DMS 273 (cell line): ENCODE measurements around the gene OTC.
A peak's percentile ranks its signal among the peaks of the same experiment; 100 is the strongest.

ENCODE experiments used
- DNase-seq: peaks from one replicate; lab custom pipeline; 2025; ENCODE audit not compliant: unreplicated experiment; lab: John Stamatoyannopoulos, UW

OTC gene

DNA sequence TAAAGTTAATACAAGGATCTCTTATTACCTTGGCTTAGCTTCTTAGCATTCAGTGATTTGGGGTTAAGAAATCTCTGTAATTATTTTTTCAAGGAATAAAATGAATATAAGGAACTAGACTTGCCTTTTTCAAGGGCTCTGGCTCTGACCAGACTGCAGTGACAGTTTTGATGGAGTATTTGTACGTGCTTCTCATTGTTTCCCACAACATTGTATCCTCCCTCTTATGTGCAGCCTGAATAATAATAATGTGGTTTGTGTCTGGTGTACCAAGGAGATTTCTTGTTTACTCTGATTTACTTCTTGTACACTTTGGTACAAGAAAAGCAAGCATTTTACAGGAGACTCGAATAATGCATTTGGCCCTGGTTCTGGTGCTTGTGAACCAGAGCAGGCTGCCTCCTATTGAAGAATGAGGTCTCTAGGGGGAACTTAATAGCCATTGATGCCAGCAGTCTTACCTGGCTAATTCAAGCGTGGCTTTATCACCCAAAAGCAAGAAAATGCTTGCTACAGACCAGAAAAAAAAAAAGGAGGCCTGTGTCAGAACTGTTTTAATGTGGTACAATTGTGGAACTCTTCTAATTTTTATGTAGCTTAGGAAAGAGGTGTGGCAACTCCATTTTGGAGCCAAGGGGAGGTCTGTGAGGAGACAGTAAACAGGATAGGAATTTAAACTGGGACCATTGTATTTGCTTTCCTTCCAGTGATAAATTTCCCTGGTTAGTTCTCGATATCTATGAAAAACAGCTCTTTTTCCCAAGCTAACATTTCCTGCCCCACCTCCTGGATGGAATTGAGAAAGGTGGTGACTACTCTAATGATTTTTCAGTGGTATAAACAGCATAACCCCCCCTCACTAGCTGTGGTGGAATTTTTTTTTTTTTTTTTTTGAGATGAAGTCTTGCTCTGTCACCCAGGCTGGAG, 5.6 kb downstream of the OTC start:
- no peak for DNase-seq

DNA sequence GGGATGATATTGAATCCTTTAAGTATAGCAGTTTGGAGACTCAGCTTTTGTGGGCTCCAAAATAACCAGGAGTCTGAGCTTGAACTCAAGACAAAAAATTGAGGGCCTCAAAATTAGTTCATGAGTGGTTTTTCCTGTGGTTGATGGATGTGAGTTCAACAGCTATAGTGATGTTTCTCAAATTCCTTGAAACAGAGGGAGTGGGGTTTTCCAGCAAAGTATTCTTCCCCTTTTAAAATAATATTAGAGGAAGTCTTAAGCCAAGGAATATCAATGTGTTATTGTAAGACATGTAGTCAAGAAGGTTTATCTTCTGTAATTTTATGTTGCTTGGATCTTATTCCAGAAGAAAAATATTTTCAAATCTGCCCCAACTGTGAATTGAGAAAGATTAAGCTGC, 10.6 kb downstream of the OTC start:
- no peak for DNase-seq

DNA sequence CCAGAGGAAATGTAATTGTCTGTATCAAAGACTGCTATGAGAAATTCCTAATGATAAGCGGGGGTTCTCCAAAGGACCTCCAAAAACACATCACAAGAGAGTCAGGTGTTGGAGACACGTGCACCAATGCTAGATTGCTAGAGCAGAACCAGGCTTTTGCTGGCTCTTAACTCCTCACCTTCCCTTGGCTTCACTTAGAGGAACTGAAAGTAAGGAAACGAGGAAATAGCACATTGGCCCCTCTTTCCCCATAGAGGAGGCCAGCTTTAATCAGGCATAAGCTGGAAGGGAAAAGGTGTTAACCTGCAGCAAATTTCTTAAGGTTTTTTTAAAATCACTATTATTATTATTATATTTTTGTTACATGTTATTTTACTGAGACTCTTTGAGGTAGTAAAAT, 13.6 kb downstream of the OTC start:
- no peak for DNase-seq

DNA sequence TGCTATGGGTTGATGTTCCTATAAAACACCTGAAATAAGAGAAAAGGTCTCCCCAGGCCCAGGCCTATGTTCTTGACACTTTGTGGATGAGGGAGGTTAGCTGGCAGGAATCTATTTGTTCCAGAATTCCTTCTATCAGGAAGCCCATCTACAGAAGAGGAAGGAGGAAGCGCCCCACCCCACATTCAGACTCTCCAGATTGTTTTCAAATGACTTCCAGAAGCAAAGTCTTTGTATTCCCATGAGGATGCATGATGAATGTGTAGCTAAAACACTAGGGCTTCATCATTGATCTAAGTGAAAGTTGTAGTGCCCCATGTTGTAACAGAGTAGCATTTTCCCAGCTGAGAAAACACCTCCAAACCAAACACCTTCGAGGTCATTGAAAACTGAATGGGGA, 16.4 kb downstream of the OTC start:
- no peak for DNase-seq

DNA sequence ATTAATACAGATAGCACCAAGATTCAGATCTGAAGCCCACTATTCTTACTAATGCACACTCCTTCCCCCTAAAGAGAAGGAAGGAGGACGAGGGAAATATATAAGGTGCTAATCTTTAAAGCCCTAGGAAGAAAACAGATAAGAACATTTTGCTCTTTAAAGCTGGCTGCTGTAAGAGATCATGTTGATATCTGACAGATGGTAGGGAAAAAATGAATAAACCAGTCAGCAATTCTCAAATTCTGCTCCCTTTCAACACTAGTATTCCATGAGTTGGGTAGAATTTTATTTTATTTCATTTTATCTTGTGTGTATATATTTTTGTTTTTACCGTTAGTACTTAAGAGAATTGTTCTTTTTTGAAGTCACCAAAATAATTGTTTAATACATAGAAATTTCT, 19.2 kb downstream of the OTC start:
- DNase-seq = peak; percentile 55

DNA sequence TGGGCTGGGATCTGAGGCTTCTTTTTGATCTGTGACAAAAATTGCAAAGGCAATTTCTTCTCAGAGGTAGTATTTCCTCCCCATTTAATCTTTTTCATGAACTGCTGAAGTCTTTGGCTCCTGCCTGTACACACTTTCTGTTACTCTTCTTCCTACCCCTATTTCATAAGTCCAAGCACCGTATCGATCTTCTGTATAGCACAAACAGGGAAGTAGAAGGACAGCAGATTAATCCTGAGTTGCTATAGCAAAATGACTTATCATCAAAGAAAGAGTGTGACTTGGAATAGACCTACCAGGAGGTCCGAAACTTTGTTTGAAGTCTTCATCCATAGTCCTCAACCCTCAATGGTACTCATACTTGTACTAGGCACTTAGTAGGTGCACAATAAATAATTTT, 22.0 kb downstream of the OTC start:
- no peak for DNase-seq

DNA sequence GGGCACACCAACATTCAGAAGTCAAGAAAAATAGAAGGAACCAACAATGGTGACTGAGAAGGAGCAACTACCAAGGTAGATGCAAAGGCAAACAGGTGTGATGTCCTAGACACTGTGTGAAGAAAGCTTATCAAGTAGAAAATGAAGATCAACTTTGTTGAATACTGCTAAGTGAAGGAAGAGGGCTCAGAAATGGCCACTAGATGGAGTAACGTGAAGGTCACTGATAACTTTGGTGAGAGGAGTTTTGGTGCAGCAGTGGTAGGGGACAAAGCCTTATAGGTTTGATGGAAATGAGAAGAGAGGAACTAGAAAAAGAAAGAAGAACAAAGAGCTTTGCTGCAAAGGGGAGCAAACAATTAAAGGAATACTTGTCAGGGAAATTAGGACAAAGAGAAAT, 23.5 kb downstream of the OTC start:
- peak; percentile 66 for DNase-seq

DNA sequence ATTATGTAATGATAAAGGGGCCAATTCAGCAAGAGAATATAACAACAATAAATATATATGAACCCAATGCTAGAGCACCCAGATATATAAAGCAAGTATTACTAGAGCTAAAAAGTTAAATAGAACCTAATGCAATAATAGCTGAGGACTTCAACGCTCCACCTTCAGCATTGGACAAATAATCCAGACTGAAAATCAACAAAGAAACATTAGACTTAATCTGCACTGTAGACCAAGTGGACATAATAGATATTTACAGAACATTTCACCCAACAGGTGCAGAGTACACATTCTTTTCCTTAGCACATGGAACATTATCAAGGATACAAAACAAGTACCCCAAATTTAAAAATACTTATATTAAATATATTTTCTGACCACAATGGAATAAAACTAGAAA, 24.3 kb downstream of the OTC start:
- DNase-seq = no peak

DNA sequence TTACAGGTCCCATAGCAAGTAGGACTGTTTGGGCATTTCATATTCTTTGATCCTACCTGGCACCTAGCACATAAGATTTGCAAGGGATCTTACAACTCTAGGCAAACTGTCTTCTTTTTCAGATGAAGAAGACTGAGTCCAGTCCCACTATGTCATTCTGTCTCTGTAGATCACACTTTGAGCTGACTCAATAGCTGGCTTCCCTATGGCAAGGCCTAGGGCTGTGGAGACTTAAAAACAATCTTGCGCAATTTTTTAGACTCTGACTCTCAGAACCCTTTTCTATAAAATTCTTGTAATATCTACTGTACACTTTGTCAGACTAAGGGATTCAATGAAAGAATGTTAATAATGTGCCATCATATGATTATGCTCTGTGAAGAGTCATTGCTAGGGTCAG, 26.7 kb downstream of the OTC start:
- DNase-seq = no peak

DNA sequence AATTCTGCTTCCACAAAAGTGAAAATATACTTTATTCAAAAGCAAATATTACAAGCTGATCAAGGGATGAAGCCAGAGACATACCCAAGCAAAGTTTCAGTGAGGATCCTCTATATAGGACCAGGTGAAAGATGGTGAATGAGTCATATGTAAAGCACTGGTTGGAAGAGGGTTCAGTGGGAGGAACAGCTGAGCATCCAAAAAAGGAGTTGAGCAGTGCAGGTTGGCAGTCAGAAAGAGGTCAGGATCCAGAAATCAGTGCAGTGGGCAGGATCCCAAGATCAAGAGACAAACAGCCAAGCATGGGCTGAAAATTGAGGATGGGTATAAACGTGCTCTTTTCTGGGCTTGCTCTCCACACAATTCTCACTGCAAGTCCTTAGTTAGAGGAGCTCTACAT, 30.3 kb downstream of the OTC start:
- no peak for DNase-seq

DNA sequence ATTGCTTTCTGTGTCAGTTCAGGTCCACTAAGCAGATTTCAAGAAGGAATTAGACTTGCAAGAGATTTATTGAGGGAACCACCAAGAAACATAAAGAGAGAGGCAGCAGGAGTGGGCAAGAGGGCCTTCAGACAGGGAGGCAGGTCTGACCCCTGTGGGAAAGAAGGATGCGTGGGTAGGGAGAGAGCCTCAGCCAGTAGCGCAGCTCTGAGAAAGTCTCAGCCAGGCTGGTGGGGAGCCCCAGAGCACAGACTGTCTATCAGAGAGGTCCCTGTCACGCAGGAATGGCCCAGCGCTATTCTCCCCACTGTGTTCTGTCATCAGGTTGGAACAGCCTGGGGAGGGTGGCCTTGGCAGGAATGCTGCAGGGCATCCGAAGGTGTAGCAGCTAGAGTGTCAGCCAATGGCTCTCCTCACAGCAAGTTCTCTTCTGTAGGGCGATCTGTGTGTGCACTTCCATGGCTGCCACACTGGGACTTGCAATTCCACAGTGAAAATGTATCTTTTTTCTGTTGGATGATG, 48.0 kb downstream of the OTC start:
- no peak for DNase-seq

DNA sequence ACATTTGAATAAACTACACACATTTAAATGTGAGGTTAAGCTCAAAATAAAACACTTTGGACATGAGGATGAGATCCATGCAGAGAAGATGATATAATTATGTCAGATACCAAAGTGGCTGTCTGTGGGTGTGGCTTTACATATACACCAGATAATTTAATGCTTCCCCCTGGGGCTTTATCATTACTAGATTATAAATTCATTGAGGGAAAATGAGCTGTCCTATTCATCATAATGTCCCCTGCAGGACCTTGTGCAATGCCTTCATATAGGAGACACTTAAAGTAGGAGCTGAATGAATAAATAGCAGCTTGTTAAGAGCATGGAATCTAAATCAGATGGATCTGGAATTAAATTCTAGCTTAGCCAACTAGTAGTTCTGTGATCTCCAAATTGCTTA, 49.7 kb downstream of the OTC start:
- DNase-seq = no peak

DNA sequence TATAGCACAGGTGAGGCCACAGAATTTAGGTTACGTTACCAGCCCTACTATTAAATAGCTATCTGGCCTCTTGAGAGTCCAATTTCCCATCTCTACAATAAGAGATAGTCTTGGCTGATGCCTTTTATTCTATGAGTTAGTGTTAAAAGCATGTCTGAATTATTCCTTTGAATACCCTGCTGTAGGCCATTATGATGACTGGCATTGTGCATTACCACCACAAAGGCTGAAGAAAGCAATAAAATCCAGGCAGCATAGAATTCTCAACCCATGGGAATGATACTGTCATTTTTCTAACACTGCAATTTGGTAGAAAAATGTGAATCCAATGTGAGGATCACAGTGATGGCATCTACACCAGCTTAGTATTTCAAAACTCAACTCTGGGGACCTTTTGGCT, 51.4 kb downstream of the OTC start:
- no peak for DNase-seq

DNA sequence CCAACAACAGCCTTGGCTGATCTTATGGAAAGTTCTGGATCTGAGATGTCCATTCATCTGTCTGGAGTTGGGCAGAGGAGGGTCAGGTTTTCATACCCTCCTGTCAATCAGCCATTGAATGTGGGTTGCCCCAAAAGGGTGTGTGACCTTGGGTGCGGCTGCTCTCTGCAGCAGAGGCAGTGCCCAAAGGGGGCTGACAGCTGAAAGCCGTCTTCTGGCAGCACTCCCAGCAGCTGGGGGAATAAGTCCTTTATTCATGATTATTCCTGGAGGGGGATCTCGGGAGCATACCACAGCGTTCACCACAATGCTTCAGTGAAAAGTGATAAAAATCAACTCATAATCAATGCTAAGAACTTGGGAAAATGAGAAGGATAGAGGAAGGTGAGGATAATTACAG, 54.7 kb downstream of the OTC start:
- no peak for DNase-seq

DNA sequence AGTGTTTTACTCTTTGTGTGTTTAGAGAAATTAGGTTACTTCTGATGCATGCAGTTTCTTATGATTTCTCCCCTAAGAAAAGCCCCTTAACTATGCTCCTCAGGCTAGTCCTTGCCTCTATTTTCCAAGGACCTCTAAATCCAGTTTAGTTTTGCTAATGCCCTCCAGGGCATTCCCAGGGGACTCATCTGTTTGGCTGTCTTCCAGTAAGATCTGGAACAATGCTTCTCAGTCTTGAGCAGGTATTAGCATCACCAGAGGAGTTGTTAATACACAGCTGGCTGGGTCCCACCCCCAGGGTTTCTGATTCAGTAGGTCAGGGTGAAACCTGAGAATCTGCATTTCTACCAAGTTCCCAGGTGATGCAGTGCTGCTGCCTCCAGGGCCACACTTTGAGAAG, 56.9 kb downstream of the OTC start:
- no peak for DNase-seq

DNA sequence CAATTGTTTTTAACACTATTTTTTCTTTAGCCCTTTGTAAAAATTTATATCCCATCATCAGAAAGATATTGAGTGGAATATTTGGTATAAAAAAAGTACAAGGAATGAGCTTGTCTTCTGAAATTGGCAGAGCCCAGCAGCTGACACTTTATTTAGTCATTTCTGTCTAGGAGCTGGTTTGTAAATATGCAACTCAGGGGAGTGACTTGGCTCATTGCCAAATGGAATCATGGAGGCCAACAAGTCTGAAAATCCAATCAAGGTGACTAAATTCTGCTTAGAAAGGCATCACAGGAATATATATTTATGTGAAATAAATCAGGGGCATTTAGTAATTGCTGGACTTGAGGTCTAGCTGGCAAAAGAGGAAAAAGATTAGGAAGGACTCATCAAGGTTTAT, 74.4 kb downstream of the OTC start:
- DNase-seq = peak; percentile 50

DNA sequence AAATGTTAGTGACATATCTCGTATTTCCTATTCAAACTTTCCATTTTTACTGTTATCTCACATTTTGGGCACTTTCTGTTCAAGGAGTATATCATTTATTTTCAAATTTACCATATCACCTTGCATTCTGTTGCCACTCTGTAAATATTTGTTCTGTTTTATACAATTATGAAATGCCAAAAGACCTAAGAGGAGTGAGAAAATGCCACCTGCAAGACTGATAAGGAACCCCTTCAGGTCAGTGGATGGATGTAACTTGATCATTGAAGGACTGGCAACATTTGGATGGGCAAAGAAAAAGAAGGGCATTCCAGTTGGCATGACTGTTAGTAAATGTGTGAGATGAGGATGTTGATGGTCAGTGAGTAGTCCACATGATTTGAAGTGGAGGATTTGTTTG, 79.1 kb downstream of the OTC start:
- no peak for DNase-seq

DNA sequence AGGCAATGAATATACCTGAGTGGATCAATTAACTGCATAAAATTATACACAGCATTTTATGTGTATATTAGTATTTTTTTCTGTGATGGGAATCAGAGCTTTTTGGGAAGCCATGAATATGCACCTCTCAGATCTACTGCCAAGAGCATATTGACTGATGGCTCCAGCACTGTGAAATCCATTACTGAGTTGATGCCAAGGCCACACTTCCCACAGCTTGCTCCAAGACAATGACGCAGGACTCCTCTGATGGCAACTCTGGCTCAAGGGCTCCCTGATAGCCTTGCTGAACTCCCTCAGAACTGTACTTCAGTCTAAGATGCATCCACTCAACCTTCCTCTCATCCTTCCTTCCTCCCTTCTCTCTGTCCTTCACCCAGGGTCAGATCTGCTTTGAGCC, 82.7 kb downstream of the OTC start:
- no peak for DNase-seq

DNA sequence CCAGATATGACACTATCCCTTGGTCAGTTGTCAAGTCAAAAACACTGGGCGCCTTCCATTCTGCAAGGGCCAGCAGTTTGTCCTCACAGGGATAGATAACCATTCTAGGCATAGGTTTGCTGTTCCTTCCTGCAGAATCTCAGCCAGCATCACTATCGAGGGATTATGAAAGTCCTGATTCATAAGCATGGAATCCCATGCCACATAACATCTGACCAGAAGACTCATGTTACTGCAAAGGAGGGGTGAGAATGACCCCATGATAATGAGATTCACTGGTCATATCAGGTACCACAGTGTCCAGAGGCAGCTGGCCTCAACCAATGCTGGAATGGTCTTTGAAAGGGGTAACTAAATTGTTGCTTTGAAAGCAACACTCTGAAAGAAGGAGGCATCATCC, 84.7 kb downstream of the OTC start:
- DNase-seq = no peak

DNA sequence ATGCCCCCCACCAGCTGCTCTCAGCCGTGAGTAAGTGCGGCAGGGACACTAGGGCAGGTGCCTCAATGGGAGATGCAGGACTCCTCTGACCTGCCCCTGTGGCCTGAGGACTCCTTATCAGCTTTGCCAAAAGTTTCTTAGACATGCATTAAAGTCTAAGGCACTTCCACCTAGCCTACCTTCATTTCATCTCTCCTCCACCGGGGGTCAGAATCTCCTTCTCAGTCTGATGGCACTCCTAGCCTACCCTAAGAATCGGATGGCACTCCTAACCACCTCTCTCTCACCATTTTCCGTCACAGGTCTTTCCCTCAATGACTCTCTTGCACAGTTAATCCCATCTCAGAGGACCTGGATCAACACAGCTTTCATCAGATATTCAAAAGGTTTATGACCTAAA, 85.9 kb downstream of the OTC start:
- DNase-seq = peak; percentile 28

DNA sequence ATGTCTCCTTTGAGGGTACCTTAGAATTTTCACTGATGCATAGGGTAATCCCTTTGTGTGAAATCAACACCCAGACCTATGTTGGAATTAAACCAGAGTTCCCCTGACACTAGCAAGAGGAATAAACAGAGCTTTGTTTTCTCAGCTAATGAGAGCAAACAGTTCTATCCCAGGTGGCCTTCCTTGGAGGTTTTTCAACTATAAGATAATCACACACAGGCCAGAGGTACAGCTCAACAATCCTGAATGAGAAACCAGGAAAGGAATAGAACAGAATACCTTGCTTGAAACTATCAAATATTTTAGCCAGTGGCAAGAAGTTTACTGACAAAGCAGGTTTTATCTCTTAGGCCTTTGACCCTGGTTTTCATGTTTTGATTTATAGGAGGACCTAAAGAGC, 100.2 kb downstream of the OTC start:
- no peak for DNase-seq

DNA sequence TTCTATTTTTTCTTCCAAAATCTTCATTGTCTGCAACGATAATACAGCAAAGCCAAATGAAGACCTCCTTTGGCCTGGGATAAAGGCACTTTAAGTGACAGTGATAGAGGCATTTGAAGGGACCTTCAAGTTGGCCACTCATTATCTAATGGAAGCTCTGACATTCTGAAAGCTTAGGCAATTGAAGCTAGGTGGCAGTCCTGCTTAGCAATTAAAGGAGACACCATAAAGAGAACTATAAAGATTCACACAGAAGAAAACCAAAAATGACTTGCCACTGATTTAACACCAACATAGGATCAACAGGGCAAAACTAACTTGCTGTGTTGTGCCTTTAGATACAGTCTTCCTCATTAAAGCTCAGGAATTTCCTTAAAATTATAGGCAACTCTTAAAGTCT, 105.7 kb downstream of the OTC start:
- peak; percentile 57 for DNase-seq

DNA sequence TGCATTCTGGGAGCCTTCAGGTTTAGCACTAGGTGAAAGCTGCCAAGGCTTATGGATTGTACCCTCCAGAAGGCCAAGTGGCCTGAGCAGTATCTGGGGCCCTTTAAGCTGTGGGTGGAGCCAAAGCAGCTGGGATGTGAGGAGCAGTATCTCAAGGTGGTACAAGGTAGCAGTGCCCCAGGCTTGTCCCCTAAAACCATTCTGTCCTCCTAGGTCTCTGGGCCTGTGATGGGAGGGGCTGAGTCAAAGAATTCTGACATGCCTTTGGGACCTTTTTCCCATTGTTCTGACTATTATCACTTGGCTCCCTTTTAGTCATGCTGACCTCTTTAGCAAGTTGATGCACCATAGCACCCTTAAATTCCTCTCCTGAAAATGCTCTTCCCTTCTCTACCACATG, 109.9 kb downstream of the OTC start:
- no peak for DNase-seq
